HL-60 (cell line): ENCODE results near the gene ARHGEF11.
A peak's percentile ranks its signal among the peaks of the same experiment; 100 is the strongest.

Experiments
- DNase-seq, 2 experiments: peaks; one replicate each; pipeline ENCODE4 v3.0.0-alpha.2; 2010 to 2020; ENCODE audit warnings: low read depth in 1 of 2, low spot score in 1 of 2
- H3K27ac ChIP-seq: fragments of 250-450 bp; sonication (Bioruptor Pico); replicated peaks from 2 replicates; pipeline ENCODE4 v1.5.1; 2020; ENCODE audit warnings: mild to moderate bottlenecking, moderate library complexity
- H3K27me3 ChIP-seq: fragments of 250-450 bp; sonication (Bioruptor Pico); 2 replicates; pipeline ENCODE4 v1.5.1; 2021; ENCODE audit warnings: mild to moderate bottlenecking, moderate library complexity; ENCODE audit not compliant: insufficient read depth, poor library complexity, severe bottlenecking
- H3K4me3 ChIP-seq: replicated peaks from 2 replicates; pipeline ENCODE4 v1.5.1; 2011; ENCODE audit warnings: mild to moderate bottlenecking, control low read depth, low read length; ENCODE audit not compliant: insufficient read depth
- GABPA ChIP-seq: IDR thresholded peaks from 2 replicates; pipeline ENCODE4 v1.6.1; 2012; ENCODE audit warnings: low read depth
- POLR2AphosphoS5 ChIP-seq: IDR thresholded peaks from 2 replicates; pipeline ENCODE4 v1.6.1; 2012; ENCODE audit warnings: low read depth
- SPI1 ChIP-seq: IDR thresholded peaks from 2 replicates; pipeline ENCODE4 v1.6.1; 2012; ENCODE audit warnings: low read depth, mild to moderate bottlenecking, borderline replicate concordance
- long read RNA-seq: library from polyadenylated mRNA; unstranded; transcript quantifications from one replicate; pipeline ENCODE4 v2.0.0, GENCODE V29; 2020
- TF ChIP-seq, protein P1 (sequence below): IDR thresholded peaks from 2 replicates; pipeline ENCODE4 v1.6.1; 2012; ENCODE audit warnings: low read depth; ENCODE audit not compliant: insufficient replicate concordance
- TF ChIP-seq, protein P2 (sequence below): IDR thresholded peaks from one replicate; pipeline ENCODE4 v1.5.1; 2011; ENCODE audit warnings: low read length, control low read depth, inconsistent platforms; ENCODE audit not compliant: insufficient read depth

Gene ARHGEF11, protein sequence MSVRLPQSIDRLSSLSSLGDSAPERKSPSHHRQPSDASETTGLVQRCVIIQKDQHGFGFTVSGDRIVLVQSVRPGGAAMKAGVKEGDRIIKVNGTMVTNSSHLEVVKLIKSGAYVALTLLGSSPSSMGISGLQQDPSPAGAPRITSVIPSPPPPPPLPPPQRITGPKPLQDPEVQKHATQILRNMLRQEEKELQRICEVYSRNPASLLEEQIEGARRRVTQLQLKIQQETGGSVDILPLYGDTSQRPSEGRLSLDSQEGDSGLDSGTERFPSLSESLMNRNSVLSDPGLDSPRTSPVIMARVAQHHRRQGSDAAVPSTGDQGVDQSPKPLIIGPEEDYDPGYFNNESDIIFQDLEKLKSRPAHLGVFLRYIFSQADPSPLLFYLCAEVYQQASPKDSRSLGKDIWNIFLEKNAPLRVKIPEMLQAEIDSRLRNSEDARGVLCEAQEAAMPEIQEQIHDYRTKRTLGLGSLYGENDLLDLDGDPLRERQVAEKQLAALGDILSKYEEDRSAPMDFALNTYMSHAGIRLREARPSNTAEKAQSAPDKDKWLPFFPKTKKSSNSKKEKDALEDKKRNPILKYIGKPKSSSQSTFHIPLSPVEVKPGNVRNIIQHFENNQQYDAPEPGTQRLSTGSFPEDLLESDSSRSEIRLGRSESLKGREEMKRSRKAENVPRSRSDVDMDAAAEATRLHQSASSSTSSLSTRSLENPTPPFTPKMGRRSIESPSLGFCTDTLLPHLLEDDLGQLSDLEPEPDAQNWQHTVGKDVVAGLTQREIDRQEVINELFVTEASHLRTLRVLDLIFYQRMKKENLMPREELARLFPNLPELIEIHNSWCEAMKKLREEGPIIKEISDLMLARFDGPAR (N-terminal part only)
- long read RNA-seq = 0 reads

DNA sequence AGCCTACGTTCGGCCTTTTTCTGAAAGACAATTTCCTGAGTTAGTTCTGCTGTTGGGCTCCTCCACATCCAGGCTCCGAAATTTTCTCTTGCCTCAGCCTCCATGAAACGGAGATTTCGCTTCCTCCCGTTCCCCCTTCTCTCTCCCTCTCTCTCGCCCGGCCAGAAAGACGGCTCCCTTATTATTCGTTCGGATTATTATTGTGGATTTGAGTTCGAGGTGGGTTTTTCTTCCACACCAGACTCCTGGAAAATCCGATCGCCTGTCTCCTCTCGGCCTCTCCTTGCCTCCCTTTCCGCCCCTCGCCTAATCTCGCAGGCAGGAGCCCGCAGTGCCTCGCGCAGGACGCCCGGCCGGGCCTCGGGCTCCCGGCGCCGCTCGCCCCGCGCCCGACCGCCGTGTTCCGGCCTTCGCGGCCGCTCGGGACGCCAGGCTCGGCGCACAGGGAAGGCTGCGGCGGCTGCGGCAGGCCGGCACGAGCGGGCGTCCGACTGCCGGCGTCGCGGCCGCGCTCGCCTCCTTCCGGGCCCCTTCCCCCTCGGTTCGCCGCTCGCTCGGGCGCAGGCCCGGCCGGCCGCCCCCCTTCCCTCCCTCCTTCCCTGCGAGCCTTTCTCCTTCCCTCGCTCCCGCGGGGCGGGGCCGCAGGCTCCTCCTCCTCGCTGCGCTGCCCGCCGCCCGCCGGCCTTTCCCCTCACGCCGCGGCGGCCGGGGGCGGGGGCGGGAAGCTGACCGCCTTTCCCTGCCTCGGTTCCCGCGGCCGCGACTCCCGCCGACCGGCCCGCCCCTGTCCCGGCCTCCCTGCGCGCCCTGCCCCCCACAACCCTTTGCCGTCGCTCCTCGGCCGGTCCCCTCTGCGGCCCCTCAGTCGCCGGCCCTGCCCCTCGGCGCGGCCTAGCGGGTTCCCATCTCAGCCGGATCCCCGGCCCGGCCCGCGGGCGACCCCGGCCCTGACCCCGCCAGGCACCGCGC, at the start of gene ARHGEF11:
Gene ARHGEF11, minus strand, starts transcription at position 493 of the 969 bp plus-strand sequence. CDS start 1,412 bp downstream, outside the sequence.
- TF ChIP-seq, protein P1, sequence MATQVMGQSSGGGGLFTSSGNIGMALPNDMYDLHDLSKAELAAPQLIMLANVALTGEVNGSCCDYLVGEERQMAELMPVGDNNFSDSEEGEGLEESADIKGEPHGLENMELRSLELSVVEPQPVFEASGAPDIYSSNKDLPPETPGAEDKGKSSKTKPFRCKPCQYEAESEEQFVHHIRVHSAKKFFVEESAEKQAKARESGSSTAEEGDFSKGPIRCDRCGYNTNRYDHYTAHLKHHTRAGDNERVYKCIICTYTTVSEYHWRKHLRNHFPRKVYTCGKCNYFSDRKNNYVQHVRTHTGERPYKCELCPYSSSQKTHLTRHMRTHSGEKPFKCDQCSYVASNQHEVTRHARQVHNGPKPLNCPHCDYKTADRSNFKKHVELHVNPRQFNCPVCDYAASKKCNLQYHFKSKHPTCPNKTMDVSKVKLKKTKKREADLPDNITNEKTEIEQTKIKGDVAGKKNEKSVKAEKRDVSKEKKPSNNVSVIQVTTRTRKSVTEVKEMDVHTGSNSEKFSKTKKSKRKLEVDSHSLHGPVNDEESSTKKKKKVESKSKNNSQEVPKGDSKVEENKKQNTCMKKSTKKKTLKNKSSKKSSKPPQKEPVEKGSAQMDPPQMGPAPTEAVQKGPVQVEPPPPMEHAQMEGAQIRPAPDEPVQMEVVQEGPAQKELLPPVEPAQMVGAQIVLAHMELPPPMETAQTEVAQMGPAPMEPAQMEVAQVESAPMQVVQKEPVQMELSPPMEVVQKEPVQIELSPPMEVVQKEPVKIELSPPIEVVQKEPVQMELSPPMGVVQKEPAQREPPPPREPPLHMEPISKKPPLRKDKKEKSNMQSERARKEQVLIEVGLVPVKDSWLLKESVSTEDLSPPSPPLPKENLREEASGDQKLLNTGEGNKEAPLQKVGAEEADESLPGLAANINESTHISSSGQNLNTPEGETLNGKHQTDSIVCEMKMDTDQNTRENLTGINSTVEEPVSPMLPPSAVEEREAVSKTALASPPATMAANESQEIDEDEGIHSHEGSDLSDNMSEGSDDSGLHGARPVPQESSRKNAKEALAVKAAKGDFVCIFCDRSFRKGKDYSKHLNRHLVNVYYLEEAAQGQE = no peak
- TF ChIP-seq POLR2AphosphoS5 (no peak), GABPA (no peak), SPI1 (no peak)
- TF ChIP-seq, protein P2, sequence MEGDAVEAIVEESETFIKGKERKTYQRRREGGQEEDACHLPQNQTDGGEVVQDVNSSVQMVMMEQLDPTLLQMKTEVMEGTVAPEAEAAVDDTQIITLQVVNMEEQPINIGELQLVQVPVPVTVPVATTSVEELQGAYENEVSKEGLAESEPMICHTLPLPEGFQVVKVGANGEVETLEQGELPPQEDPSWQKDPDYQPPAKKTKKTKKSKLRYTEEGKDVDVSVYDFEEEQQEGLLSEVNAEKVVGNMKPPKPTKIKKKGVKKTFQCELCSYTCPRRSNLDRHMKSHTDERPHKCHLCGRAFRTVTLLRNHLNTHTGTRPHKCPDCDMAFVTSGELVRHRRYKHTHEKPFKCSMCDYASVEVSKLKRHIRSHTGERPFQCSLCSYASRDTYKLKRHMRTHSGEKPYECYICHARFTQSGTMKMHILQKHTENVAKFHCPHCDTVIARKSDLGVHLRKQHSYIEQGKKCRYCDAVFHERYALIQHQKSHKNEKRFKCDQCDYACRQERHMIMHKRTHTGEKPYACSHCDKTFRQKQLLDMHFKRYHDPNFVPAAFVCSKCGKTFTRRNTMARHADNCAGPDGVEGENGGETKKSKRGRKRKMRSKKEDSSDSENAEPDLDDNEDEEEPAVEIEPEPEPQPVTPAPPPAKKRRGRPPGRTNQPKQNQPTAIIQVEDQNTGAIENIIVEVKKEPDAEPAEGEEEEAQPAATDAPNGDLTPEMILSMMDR = no peak
- peak within 1 kb of the TSS; percentile 52 for H3K27ac ChIP-seq
- H3K4me3 ChIP-seq = peak within 1 kb of the TSS; percentile 57
- peak; percentile 60 to 72 for DNase-seq
- H3K27me3 ChIP-seq = peaks cover under 1% of the 10 kb centered on the region

DNA sequence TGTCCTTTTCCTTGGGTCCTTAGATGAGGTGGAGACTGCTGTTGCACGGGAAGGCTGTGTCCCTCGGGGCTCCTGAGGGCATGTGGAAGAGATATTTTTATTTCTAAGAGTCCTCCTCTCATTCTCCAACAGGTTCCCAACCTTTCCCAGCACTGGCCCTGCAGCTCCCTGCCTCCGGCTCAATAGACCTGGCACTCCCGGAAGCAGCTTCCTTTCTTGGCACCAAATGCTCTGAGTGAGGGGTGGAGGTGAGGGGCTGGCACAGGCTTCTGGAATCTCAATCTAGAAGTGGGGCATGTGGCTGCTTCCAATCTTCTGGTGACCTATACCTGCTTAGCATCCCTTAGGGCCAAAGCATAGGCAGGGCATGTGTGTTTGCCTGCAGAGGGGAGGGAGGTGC, 49.5 kb upstream of the ARHGEF11 start:
- TF ChIP-seq SPI1 = no peak
- TF ChIP-seq, protein P2 = no peak
- no peak for TF ChIP-seq GABPA
- TF ChIP-seq, protein P1 = no peak
- TF ChIP-seq POLR2AphosphoS5 = no peak
- H3K27me3 ChIP-seq = no peaks in the 10 kb centered on the region
- DNase-seq = no peak
- H3K4me3 ChIP-seq = no peak overlapping the region
- H3K27ac ChIP-seq = no peak overlapping the region

DNA sequence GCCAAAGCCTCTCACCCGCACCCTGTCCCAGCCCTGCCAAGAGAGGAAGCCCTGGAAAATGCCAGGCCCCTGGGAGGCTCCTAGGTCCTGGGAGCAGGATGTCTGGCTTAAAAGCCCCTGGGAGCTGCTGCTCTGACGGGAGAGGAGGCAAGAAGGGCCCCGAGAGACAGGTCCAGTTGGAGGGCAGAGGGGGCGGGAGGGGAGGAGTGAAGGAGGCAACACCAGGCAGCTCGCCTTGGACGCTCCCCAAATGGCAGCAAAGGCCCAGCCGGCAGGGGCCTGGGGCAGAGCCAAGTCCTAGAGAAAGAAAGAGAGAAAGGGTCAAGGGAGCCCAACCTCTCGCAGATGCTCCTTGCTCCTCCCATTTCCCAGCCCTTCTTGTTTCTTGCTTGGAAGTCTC, 47.3 kb upstream of the ARHGEF11 start:
- Histone ChIP-seq H3K27ac (no peak overlapping the region), H3K27me3 (no peaks in the 10 kb centered on the region), H3K4me3 (no peak overlapping the region)
- DNase-seq = no peak
- TF ChIP-seq SPI1 (no peak), GABPA (no peak)
- TF ChIP-seq, protein P2 = no peak
